Common myeloid progenitor, CD34-positive (primary cell): ENCODE results near the gene PRSS2.
A peak's percentile ranks its signal among the peaks of the same experiment; 100 is the strongest.

Source experiments
- CTCF ChIA-PET: fragments of 350-600 bp; sonication (Branson Sonifier 250); formaldehyde crosslinking; loops from one replicate; lab custom pipeline; 2021; ENCODE audit warnings: antibody characterized with exemption; lab: Charles Lee
- POLR2A ChIA-PET: fragments of 350-600 bp; sonication (Branson Sonifier 250); formaldehyde crosslinking; loops from one replicate; lab custom pipeline; 2021; ENCODE audit warnings: antibody characterized with exemption; lab: Charles Lee
- DNase-seq, 3 donors: peaks; one replicate each; pipeline versions ENCODE4 v3.0.0 to v3.0.0-alpha.2; 2013
- H3K27ac ChIP-seq, 2 experiments: 1 replicate in 1 of 2; 2 replicates in 1 of 2; pipeline ENCODE4 v1.7.0; 2013; ENCODE audit warnings: inconsistent platforms in 2 of 2, low read length in 2 of 2, mild to moderate bottlenecking in 2 of 2, low read depth in 1 of 2, moderate library complexity in 1 of 2; ENCODE audit not compliant: severe bottlenecking in 2 of 2, insufficient read depth in 1 of 2, poor library complexity in 1 of 2
- H3K27me3 ChIP-seq, 5 experiments: replicated peaks in 2 of 5; 1 replicate in 3 of 5; 2 replicates in 2 of 5; pipeline versions ENCODE4 v1.6.1 to v1.7.0; 2013; ENCODE audit warnings: low read length in 4 of 5, mild to moderate bottlenecking in 2 of 5, moderate library complexity in 2 of 5, inconsistent platforms in 1 of 5; ENCODE audit not compliant: insufficient read depth in 5 of 5, control insufficient read depth in 4 of 5
- H3K36me3 ChIP-seq, 4 experiments: 1 replicate in 2 of 4; 2 replicates in 2 of 4; pipeline versions ENCODE4 v1.6.1 to v1.7.0; 2013; ENCODE audit warnings: low read length in 3 of 4, control low read depth in 1 of 4, mild to moderate bottlenecking in 1 of 4; ENCODE audit not compliant: control insufficient read depth in 4 of 4, insufficient read depth in 4 of 4
- H3K4me1 ChIP-seq, 4 experiments: 1 replicate in 3 of 4; 2 replicates in 1 of 4; pipeline versions ENCODE4 v1.6.1 to v1.7.1; 2013; ENCODE audit warnings: low read length in 3 of 4, mild to moderate bottlenecking in 3 of 4, control low read depth in 1 of 4, inconsistent platforms in 1 of 4, moderate library complexity in 1 of 4; ENCODE audit not compliant: control insufficient read depth in 4 of 4, insufficient read depth in 4 of 4; ENCODE audit errors: control extremely low read depth in 1 of 4
- H3K4me3 ChIP-seq, 7 experiments: 1 replicate in 4 of 7; 2 replicates in 3 of 7; pipeline versions ENCODE4 v1.5.1 to v1.7.0; 2013; ENCODE audit warnings: mild to moderate bottlenecking in 7 of 7, low read length in 6 of 7, moderate library complexity in 6 of 7, inconsistent platforms in 2 of 7, low read depth in 2 of 7, control low read depth in 1 of 7; ENCODE audit not compliant: insufficient read depth in 4 of 7, control insufficient read depth in 1 of 7; ENCODE audit errors: extremely low read depth in 1 of 7
- H3K9me3 ChIP-seq, 5 experiments: 1 replicate in 4 of 5; 2 replicates in 1 of 5; pipeline versions ENCODE4 v1.6.1 to v1.7.1; 2013; ENCODE audit warnings: low read length in 4 of 5, mild to moderate bottlenecking in 2 of 5, inconsistent platforms in 1 of 5, low read depth in 1 of 5, moderate library complexity in 1 of 5; ENCODE audit not compliant: control insufficient read depth in 4 of 5, insufficient read depth in 2 of 5; ENCODE audit errors: control extremely low read depth in 1 of 5
- WGBS: methylation state at CpG from one replicate; pipeline ENCODE4 v1.1.5; 2013; ENCODE audit not compliant: insufficient coverage; 5-methylcytosine and 5-hydroxymethylcytosine counted together

PRSS2 gene

GRCh38 chr7:142784716-142785115 is 13.9 kb downstream of the PRSS2 start:
- Histone ChIP-seq H3K27ac (no peak overlapping the region), H3K9me3 (no peaks in the 10 kb centered on the region), H3K4me1 (peaks cover 0 to 28% (median 19%) of the 10 kb centered on the region in 4 experiments), H3K36me3 (no peaks in the 10 kb centered on the region), H3K27me3 (no peaks in the 10 kb centered on the region), H3K4me3 (no peak overlapping the region)
- ChIA-PET CTCF (interaction anchor here (1.0 to 25.3 kb wide), 14 partner anchors 22 to 325 kb away, joined by 4 to 679 read pairs (median 17); no protein-coding TSS in a partner anchor), POLR2A (interaction anchor here (0.8 kb wide), 1 partner anchor 24 kb away, joined by 3 read pairs; no protein-coding TSS in a partner anchor)
- DNase-seq = no peak
- 100% methylated on average over 1 of the region's 8 CpGs for WGBS

GRCh38 chr7:142785841-142786250 is 15.1 kb downstream of the PRSS2 start:
- no peaks in the 10 kb centered on the region for H3K9me3 ChIP-seq
- CTCF ChIA-PET = interaction anchor here (0.8 to 25.3 kb wide), 11 partner anchors 21 to 430 kb away, joined by 3 to 679 read pairs (median 5); no protein-coding TSS in a partner anchor
- 100% methylated on average over 2 of the region's 8 CpGs for WGBS
- no peak for DNase-seq
- peaks cover 2 to 36% (median 29%) of the 10 kb centered on the region in 4 experiments for H3K4me1 ChIP-seq
- H3K36me3 ChIP-seq = no peaks in the 10 kb centered on the region
- H3K27me3 ChIP-seq = no peaks in the 10 kb centered on the region
- no peak overlapping the region for H3K27ac ChIP-seq
- no peak overlapping the region for H3K4me3 ChIP-seq
- POLR2A ChIA-PET = interaction anchor here (0.9 to 1.4 kb wide), 3 partner anchors 19 to 23 kb away, joined by 3 to 5 read pairs (median 5); no protein-coding TSS in a partner anchor

GRCh38 chr7:142787034-142787768 is 16.4 kb downstream of the PRSS2 start:
- Histone ChIP-seq H3K9me3 (no peaks in the 10 kb centered on the region), H3K36me3 (no peaks in the 10 kb centered on the region), H3K4me3 (no peak overlapping the region), H3K27ac (no peak overlapping the region), H3K4me1 (peaks cover 2 to 41% (median 33%) of the 10 kb centered on the region in 4 experiments), H3K27me3 (no peaks in the 10 kb centered on the region)
- 95% methylated on average over 8 of the region's 11 CpGs for WGBS
- DNase-seq = no peak
- CTCF ChIA-PET = interaction anchor here (0.7 to 25.3 kb wide), 15 partner anchors 20 to 432 kb away, joined by 3 to 679 read pairs (median 5); no protein-coding TSS in a partner anchor
- POLR2A ChIA-PET = interaction anchor here (0.6 to 1.4 kb wide), 5 partner anchors 12 to 272 kb away, joined by 3 to 5 read pairs (median 4); no protein-coding TSS in a partner anchor

GRCh38 chr7:142787783-142788182 is 17.0 kb downstream of the PRSS2 start:
- ChIA-PET CTCF (interaction anchor here (1.0 to 25.3 kb wide), 7 partner anchors 19 to 343 kb away, joined by 3 to 679 read pairs (median 10); no protein-coding TSS in a partner anchor), POLR2A (interaction anchor here (0.6 to 0.9 kb wide), 3 partner anchors 12 to 273 kb away, joined by 3 to 5 read pairs (median 4); no protein-coding TSS in a partner anchor)
- Histone ChIP-seq H3K36me3 (no peaks in the 10 kb centered on the region), H3K27ac (no peak overlapping the region), H3K27me3 (no peaks in the 10 kb centered on the region), H3K4me3 (no peak overlapping the region), H3K4me1 (peaks cover 2 to 43% (median 35%) of the 10 kb centered on the region in 4 experiments), H3K9me3 (no peaks in the 10 kb centered on the region)
- no peak for DNase-seq
- WGBS = 100% methylated on average over 4 of the region's 6 CpGs

GRCh38 chr7:142788303-142789289 is 17.8 kb downstream of the PRSS2 start:
- POLR2A ChIA-PET = interaction anchor here (1.2 kb wide), 1 partner anchor 9 kb away, joined by 3 read pairs; no protein-coding TSS in a partner anchor
- H3K27ac ChIP-seq = no peak overlapping the region
- CTCF ChIA-PET = interaction anchor here (0.9 to 25.3 kb wide), 12 partner anchors 18 to 344 kb away, joined by 3 to 679 read pairs (median 7); no protein-coding TSS in a partner anchor
- H3K9me3 ChIP-seq = no peaks in the 10 kb centered on the region
- H3K27me3 ChIP-seq = no peaks in the 10 kb centered on the region
- DNase-seq = no peak
- no peak overlapping the region for H3K4me3 ChIP-seq
- H3K36me3 ChIP-seq = no peaks in the 10 kb centered on the region
- 93% methylated on average over 8 of the region's 10 CpGs for WGBS
- peaks cover 2 to 39% (median 32%) of the 10 kb centered on the region in 4 experiments for H3K4me1 ChIP-seq

GRCh38 chr7:142789441-142789840 is 18.7 kb downstream of the PRSS2 start:
- ChIA-PET POLR2A (interaction anchor here (1.2 kb wide), 1 partner anchor 8 kb away, joined by 3 read pairs; no protein-coding TSS in a partner anchor), CTCF (interaction anchor here (0.9 to 25.3 kb wide), 9 partner anchors 17 to 202 kb away, joined by 3 to 679 read pairs (median 7); no protein-coding TSS in a partner anchor)
- Histone ChIP-seq H3K9me3 (no peaks in the 10 kb centered on the region), H3K27ac (no peak overlapping the region), H3K4me1 (peaks cover 4 to 40% (median 33%) of the 10 kb centered on the region in 4 experiments), H3K27me3 (no peaks in the 10 kb centered on the region), H3K4me3 (peak overlapping the region in 1 of 7 experiments; percentile 2), H3K36me3 (no peaks in the 10 kb centered on the region)
- WGBS = 100% methylated on average over 2 of the region's 2 CpGs
- no peak for DNase-seq
